ENCODE results near the gene SERPINA1. TPM values are rescaled to one million over a fixed set of nuclear protein-coding genes. Genes with fewer than 3 reads are reported as not detected.

SERPINA1 gene
- total and polyA plus RNA-seq, 7 donors = 1.9 to 134 (median 26.6) TPM

DNA sequence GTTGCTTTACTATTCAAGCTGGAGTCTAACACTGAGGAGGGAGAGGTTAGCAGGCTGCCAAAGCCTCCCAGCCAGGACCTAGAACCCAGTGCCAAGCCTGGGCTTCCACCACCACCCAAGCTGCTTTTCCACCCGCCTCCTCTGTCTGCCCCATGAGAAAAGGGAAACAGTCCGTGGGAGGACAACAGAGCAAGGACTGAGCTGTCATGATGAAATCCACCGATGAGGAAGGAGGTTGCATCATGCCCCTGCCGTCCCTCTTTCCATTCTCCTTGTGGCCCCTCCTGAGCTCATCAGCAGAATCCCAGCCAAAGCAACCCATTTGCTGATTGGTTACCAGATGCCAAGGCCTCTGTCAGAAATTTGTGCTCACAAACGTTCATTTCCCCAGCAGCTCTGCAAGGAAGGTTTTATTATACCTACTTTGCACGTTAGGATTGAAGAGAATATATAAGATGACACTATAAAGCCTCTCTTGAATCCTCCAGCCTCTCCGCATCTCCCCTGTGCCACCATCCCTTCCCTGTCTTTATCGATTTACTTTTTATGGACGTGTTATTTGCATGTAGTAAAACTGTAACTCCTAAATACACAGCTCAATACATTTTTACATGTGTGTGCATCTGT, 6.3 kb upstream of the SERPINA1 start:
- DNase-seq = peak; percentile 74
- 27 to 51% methylated on average over 9 of the region's 9 CpGs for WGBS, 2 donors
- Histone ChIP-seq H3K9me3 (no peaks in the 10 kb centered on the region), H3K4me3 (no peak overlapping the region), H3K27ac (no peak overlapping the region), H3K36me3 (no peaks in the 10 kb centered on the region), H3K4me1 (no peaks in the 10 kb centered on the region), H3K27me3 (peaks cover 0 to 1% (median 0%) of the 10 kb centered on the region in 3 donors)
- TF ChIP-seq EP300 (IDR thresholded peaks at IDR 0.05) (no peak), POLR2AphosphoS5 (IDR thresholded peaks at IDR 0.05) (peak in 1 of 4 donors; percentile 36)
- intact Hi-C loops (cut with DNase I) = no loop called here

- H3K9me3 ChIP-seq = no peaks in the 10 kb centered on the region
- 61 to 78% methylated on average over 8 of the region's 8 CpGs for WGBS, 2 donors
- no peaks in the 10 kb centered on the region for H3K36me3 ChIP-seq
- peaks cover 0 to 4% (median 0%) of the 10 kb centered on the region in 3 donors for H3K27me3 ChIP-seq
- no peak overlapping the region for H3K4me3 ChIP-seq
- H3K4me1 ChIP-seq = no peaks in the 10 kb centered on the region
- intact Hi-C loops (cut with DNase I) = no loop called here
- TF ChIP-seq POLR2AphosphoS5 (IDR thresholded peaks at IDR 0.05) (no peak), POLR2A (IDR thresholded peaks at IDR 0.05) (no peak), EP300 (IDR thresholded peaks at IDR 0.05) (no peak)
- TF ChIP-seq, protein P1, sequence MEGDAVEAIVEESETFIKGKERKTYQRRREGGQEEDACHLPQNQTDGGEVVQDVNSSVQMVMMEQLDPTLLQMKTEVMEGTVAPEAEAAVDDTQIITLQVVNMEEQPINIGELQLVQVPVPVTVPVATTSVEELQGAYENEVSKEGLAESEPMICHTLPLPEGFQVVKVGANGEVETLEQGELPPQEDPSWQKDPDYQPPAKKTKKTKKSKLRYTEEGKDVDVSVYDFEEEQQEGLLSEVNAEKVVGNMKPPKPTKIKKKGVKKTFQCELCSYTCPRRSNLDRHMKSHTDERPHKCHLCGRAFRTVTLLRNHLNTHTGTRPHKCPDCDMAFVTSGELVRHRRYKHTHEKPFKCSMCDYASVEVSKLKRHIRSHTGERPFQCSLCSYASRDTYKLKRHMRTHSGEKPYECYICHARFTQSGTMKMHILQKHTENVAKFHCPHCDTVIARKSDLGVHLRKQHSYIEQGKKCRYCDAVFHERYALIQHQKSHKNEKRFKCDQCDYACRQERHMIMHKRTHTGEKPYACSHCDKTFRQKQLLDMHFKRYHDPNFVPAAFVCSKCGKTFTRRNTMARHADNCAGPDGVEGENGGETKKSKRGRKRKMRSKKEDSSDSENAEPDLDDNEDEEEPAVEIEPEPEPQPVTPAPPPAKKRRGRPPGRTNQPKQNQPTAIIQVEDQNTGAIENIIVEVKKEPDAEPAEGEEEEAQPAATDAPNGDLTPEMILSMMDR (IDR thresholded peaks at IDR 0.05) = no peak
- DNase-seq = no peak
- H3K27ac ChIP-seq = no peak overlapping the region
Measured at GRCh38 chr14:94394025-94394493, 5.7 kb upstream of the SERPINA1 start.

- Histone ChIP-seq H3K4me3 (no peak overlapping the region), H3K27me3 (peaks cover 0 to 4% (median 0%) of the 10 kb centered on the region in 3 donors), H3K9me3 (no peaks in the 10 kb centered on the region), H3K4me1 (no peaks in the 10 kb centered on the region), H3K27ac (no peak overlapping the region), H3K36me3 (no peaks in the 10 kb centered on the region)
- 93 to 95% methylated on average over 10 of the region's 10 CpGs for WGBS, 2 donors
- DNase-seq = no peak
- intact Hi-C loops (cut with DNase I) = no loop called here
- TF ChIP-seq, protein P1 (IDR thresholded peaks at IDR 0.05) = no peak
- TF ChIP-seq POLR2AphosphoS5 (IDR thresholded peaks at IDR 0.05) (no peak), EP300 (IDR thresholded peaks at IDR 0.05) (no peak), POLR2A (IDR thresholded peaks at IDR 0.05) (no peak)
Measured at GRCh38 chr14:94393474-94393873, 5.1 kb upstream of the SERPINA1 start.

GRCh38 chr14:94392510-94392935, 4.1 kb upstream of the SERPINA1 start:
- intact Hi-C loops (cut with DNase I) = no loop called here
- H3K9me3 ChIP-seq = no peaks in the 10 kb centered on the region
- H3K4me3 ChIP-seq = no peak overlapping the region
- TF ChIP-seq POLR2A (IDR thresholded peaks at IDR 0.05) = no peak
- TF ChIP-seq, protein P1 (IDR thresholded peaks at IDR 0.05) = no peak
- no peak for TF ChIP-seq POLR2AphosphoS5 (IDR thresholded peaks at IDR 0.05)
- TF ChIP-seq EP300 (IDR thresholded peaks at IDR 0.05) = no peak
- no peaks in the 10 kb centered on the region for H3K4me1 ChIP-seq
- peak; percentile 67 for DNase-seq
- H3K27ac ChIP-seq = peak overlapping the region in 2 of 4 donors; percentile 25 to 34
- peaks cover 0 to 4% (median 0%) of the 10 kb centered on the region in 3 donors for H3K27me3 ChIP-seq
- 55 to 80% methylated on average over 5 of the region's 5 CpGs for WGBS, 2 donors
- H3K36me3 ChIP-seq = no peaks in the 10 kb centered on the region

DNA sequence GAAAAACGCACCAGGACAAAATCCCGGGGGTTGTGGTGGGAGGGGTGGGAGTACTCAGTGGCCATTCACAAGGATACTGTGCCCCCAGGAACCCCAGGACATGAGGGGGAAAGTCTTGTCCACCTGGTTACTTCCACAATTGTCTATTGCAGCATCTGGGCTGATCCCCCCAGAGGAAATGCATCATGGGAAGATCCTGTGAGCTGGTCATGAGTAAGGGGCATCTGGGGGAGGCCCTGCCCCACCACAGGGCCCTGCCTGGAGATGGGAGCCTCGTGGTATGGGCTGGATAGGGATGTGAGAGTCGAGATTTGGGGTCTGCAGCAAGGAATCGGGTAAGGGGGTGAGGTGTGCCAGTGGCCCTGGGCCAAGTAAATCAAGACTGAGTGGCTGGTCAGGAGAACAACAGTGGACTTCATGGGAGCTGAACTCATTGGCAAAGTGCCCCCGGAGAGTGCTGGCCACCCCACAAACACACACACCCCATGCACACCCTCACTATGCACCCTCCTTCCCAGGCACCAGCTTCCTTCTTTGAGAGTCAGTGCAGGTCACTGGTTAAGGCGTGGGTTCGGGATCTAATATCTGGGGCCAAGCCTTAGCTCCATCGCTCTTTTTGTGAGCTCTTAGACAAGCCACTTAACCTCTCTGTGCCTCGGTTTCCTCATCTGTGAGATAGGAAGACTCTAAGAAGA, 3.0 kb upstream of the SERPINA1 start:
- intact Hi-C loops (cut with DNase I) = no loop called here
- Histone ChIP-seq H3K27ac (no peak overlapping the region), H3K4me3 (no peak overlapping the region), H3K9me3 (no peaks in the 10 kb centered on the region), H3K36me3 (no peaks in the 10 kb centered on the region), H3K27me3 (peaks cover 0 to 4% (median 0%) of the 10 kb centered on the region in 3 donors), H3K4me1 (no peaks in the 10 kb centered on the region)
- TF ChIP-seq POLR2AphosphoS5 (IDR thresholded peaks at IDR 0.05) (no peak), POLR2A (IDR thresholded peaks at IDR 0.05) (no peak), EP300 (IDR thresholded peaks at IDR 0.05) (no peak)
- TF ChIP-seq, protein P1 (IDR thresholded peaks at IDR 0.05) = no peak
- peak; percentile 55 for DNase-seq
- 69 to 83% methylated on average over 10 of the region's 10 CpGs for WGBS, 2 donors

All from sigmoid colon (tissue), 7 donors.